GM06990 (cell line): ENCODE data around the gene MAML3.

Experiments used
- DNase-seq: peaks from one replicate; pipeline ENCODE4 v3.0.0-alpha.2; 2011; ENCODE audit not compliant: insufficient read length; ENCODE audit errors: extremely low read depth
- H3K27me3 ChIP-seq: replicated peaks from 2 replicates; pipeline ENCODE4 v1.6.0; 2011; ENCODE audit warnings: low read length; ENCODE audit not compliant: control insufficient read depth, insufficient read depth
- H3K36me3 ChIP-seq: 2 replicates; pipeline ENCODE4 v1.5.1; 2011; ENCODE audit warnings: low read length; ENCODE audit not compliant: control insufficient read depth, insufficient read depth
- H3K4me3 ChIP-seq: replicated peaks from 2 replicates; pipeline ENCODE4 v1.5.1; 2011; ENCODE audit warnings: low read depth, mild to moderate bottlenecking, control low read depth, low read length
- CTCF ChIP-seq: IDR thresholded peaks from 2 replicates; pipeline ENCODE4 v1.5.1; 2011; ENCODE audit warnings: low read length, control low read depth, mild to moderate bottlenecking, inconsistent platforms; ENCODE audit not compliant: insufficient read depth, poor library complexity, severe bottlenecking

Gene MAML3

DNA sequence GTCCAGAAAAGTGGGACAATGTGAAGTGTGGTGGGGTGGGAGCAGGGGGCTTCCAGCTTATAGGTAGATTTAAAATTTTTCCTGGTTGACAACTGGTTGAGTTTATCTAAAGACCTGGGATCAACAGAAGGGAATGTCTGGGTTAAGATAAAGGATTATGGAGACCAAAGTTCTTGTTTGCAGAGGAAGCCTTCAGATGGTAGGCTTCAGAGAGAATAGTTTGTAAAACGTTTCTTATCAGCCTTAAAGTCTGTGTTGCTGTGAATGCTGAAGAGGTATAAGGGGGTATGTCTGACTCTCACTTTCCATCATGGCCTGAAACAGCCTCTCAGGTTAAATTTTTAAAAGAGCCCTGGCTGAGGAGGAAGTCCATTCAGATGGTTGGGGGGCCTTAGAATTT lies 467.9 kb downstream of the MAML3 start:
- H3K36me3 ChIP-seq, result no peaks in the 10 kb centered on the region

DNA sequence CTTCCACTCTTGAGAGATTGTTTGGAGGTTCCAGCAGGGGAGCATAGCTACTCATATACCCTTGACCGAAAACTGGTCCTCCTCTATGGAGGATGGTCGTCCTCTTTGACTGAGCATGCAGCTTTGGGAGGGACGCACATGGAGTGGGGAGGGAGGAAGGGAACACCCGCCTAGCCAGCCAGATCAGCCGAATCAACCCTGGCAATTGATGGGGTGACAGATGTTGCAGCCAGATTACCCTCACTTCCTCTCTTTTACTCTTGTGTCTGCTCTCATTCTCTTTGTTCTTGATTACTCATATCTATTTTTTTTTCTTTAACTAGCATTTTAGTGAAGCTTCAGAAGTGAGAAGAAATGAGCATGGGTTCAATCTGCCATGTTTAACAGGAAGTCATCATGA lies 468.8 kb downstream of the MAML3 start:
- Histone ChIP-seq H3K27me3 (no peaks in the 10 kb centered on the region), H3K4me3 (no peak overlapping the region), H3K36me3 (no peaks in the 10 kb centered on the region)
- no peak for TF ChIP-seq CTCF
- no peak for DNase-seq

More for the DNA sequence above, 467.9 kb downstream of the MAML3 start:
- no peak overlapping the region for H3K4me3 ChIP-seq
- TF ChIP-seq CTCF, result no peak
- DNase-seq, result no peak
- H3K27me3 ChIP-seq, result no peaks in the 10 kb centered on the region

DNA sequence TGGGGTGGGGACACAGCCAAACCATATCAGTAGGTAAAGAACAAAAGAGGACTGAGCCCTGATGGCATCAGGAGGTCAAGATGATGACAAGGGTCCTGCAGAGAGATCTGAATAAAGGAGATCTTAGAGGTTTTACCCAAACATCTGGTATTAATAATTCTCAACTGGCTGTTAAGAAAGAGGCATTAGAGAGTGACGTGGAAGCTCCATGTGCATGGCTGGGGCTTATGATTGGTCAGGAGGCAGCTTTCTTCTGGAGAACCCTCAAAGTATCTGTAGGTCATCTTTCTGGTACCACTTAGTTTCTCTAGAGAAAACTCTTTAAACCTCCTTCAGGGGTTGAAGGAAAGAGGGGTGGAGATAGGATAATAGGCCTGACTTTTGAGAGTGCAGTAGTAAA lies 469.6 kb downstream of the MAML3 start:
- Histone ChIP-seq H3K27me3 (no peaks in the 10 kb centered on the region), H3K4me3 (no peak overlapping the region), H3K36me3 (no peaks in the 10 kb centered on the region)
- TF ChIP-seq CTCF, result no peak
- DNase-seq, result no peak

- no peaks in the 10 kb centered on the region for H3K27me3 ChIP-seq
- no peak overlapping the region for H3K4me3 ChIP-seq
- no peak for DNase-seq
- no peaks in the 10 kb centered on the region for H3K36me3 ChIP-seq
- TF ChIP-seq CTCF, result no peak
Measured at GRCh38 chr4:139682741-139683151, 471.2 kb downstream of the MAML3 start.

- H3K36me3 ChIP-seq, result no peaks in the 10 kb centered on the region
- H3K4me3 ChIP-seq, result no peak overlapping the region
- no peak for DNase-seq
- no peaks in the 10 kb centered on the region for H3K27me3 ChIP-seq
- no peak for TF ChIP-seq CTCF
Measured at GRCh38 chr4:139682309-139682708, 471.7 kb downstream of the MAML3 start.

DNA sequence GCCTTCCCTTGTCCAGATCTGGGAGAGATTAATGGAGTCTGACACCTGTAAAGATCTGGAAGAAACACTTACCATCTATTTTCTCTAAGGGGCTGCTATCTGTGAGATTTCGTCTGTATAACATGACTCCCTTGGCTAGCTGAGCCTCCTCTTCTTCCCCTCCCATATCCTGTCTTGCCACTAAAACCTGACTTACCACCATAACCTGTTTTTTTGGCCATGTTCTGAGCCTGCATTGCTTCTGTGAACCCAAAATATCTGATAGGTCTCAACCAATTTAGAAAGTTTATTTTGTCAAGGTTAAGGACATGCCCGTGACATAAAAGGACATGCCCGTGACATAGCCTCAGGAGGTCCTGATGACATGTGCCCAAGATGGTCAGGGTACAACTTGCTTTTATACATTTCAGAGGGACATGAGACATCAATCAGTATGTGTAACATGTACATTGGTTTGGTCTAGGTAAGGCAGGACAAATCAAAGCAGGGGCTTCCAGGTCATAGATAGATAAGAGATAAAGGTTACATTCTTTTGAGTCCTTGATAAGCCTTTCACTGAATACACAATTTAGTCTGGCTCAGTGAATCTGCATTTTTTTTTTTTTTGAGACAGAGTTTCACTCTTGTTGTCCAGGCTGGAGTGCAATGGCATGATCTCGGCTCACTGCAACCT lies 476.9 kb downstream of the MAML3 start:
- no peak for TF ChIP-seq CTCF
- DNase-seq, result no peak

More for the DNA sequence above, 476.9 kb downstream of the MAML3 start:
- no peak overlapping the region for H3K4me3 ChIP-seq
- no peaks in the 10 kb centered on the region for H3K36me3 ChIP-seq
- no peaks in the 10 kb centered on the region for H3K27me3 ChIP-seq
